ENCODE data around the gene TTC7B.
A peak's percentile ranks its signal among the peaks of the same experiment; 100 is the strongest.

The TTC7B gene

GRCh38 chr14:90807060-90807459 lies 9.2 kb downstream of the TTC7B start:
- Histone ChIP-seq H3K36me3 (ENCODE audit: control insufficient read depth in 5 of 5, insufficient read depth in 5 of 5, low read length in 5 of 5) (no peaks in the 10 kb centered on the region), H3K9ac (ENCODE audit: low read length in 5 of 5) (peak overlapping the region in 4 of 5 donors; percentile 7 to 60 (median 52)), H3K4me3 (ENCODE audit: low read depth in 1 of 5, low read length in 5 of 5) (no peak overlapping the region), H3K27ac (ENCODE audit: low read depth, low read length) (peak overlapping the region; percentile 92), H3K9me3 (ENCODE audit: control insufficient read depth in 5 of 5, low read length in 5 of 5) (no peaks in the 10 kb centered on the region), H3K4me1 (ENCODE audit: control insufficient read depth in 5 of 5, insufficient read depth in 5 of 5, low read length in 5 of 5) (peaks cover 26 to 79% (median 68%) of the 10 kb centered on the region in 5 donors), H3K27me3 (ENCODE audit: control insufficient read depth in 5 of 5, insufficient read depth in 4 of 5, low read length in 5 of 5) (no peaks in the 10 kb centered on the region)

DNA sequence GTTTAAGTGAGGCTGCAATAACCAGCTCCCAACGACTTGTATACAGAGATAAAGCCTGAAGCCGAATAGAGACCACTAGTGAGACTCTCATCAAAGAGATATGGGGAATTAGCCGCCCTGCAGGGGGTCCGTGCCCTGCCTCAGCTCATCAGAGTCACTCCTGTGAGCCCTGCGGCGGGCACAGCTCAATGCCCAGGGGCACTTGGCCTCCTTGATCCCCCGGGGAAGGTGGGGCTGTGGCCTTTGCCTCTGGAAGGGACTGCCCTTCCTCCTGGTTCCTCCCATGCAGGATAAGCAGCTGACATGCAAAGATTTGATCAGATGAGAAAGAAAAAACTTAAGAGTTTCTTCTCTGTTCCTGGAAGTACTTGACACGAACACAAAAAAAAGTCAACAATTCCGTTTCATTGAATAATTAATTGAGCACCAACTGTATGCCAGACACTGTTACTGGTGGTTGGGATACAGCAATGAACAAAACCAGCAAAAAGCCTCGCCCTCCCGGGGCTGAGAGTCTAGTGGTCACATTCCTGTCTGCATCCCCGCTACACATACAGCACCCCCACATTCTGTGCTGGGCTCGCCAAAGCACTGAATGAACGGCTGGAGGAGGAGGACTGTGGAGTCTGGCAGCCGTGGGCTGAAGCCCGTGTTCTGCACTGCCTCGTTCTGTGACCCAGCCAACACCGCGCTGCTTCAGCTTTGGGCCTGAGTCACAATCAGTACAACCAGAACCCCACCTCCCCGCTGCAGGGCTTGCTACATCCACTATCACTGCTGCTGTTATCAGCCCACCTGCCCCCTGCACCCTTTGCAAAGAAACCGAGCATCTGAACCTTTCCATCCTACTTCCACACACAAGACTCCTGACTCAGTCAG lies 10.3 kb downstream of the TTC7B start:
- Histone ChIP-seq H3K9ac (ENCODE audit: low read length in 5 of 5) (peak overlapping the region in 2 of 5 donors; percentile 28), H3K4me1 (ENCODE audit: control insufficient read depth in 5 of 5, insufficient read depth in 5 of 5, low read length in 5 of 5) (peaks cover 26 to 82% (median 73%) of the 10 kb centered on the region in 5 donors), H3K4me3 (ENCODE audit: low read depth in 1 of 5, low read length in 5 of 5) (no peak overlapping the region), H3K27ac (ENCODE audit: low read depth, low read length) (peak overlapping the region; percentile 92), H3K27me3 (ENCODE audit: control insufficient read depth in 5 of 5, insufficient read depth in 4 of 5, low read length in 5 of 5) (no peaks in the 10 kb centered on the region), H3K9me3 (ENCODE audit: control insufficient read depth in 5 of 5, low read length in 5 of 5) (no peaks in the 10 kb centered on the region), H3K36me3 (ENCODE audit: control insufficient read depth in 5 of 5, insufficient read depth in 5 of 5, low read length in 5 of 5) (no peaks in the 10 kb centered on the region)

DNA sequence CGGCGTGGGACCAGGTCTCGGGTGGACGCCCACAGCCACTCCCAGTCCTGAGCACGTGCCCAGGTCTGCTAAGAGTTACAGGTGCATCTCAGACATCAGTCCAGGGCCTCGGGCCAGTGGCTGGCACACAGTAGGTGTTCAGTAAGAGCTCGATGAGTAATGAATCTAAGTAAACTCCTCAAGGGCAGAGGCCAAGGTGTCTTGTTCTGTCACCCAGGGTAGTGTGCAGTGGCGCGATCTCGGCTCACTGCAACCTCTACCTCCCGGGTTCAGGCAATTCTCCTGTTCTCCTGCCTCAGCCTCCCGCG lies 11.2 kb downstream of the TTC7B start:
- no peaks in the 10 kb centered on the region for H3K36me3 ChIP-seq (ENCODE audit: control insufficient read depth in 5 of 5, insufficient read depth in 5 of 5, low read length in 5 of 5)
- no peaks in the 10 kb centered on the region for H3K27me3 ChIP-seq (ENCODE audit: control insufficient read depth in 5 of 5, insufficient read depth in 4 of 5, low read length in 5 of 5)
- H3K27ac ChIP-seq (ENCODE audit: low read depth, low read length), result peak overlapping the region; percentile 75
- no peak overlapping the region for H3K4me3 ChIP-seq (ENCODE audit: low read depth in 1 of 5, low read length in 5 of 5)
- no peaks in the 10 kb centered on the region for H3K9me3 ChIP-seq (ENCODE audit: control insufficient read depth in 5 of 5, low read length in 5 of 5)
- H3K4me1 ChIP-seq (ENCODE audit: control insufficient read depth in 5 of 5, insufficient read depth in 5 of 5, low read length in 5 of 5), result peaks cover 26 to 80% (median 73%) of the 10 kb centered on the region in 5 donors
- H3K9ac ChIP-seq (ENCODE audit: low read length in 5 of 5), result no peak overlapping the region

- Histone ChIP-seq H3K27ac (ENCODE audit: low read depth, low read length) (peak overlapping the region; percentile 75), H3K9ac (ENCODE audit: low read length in 5 of 5) (peak overlapping the region in 1 of 5 donors; percentile 5), H3K4me1 (ENCODE audit: control insufficient read depth in 5 of 5, insufficient read depth in 5 of 5, low read length in 5 of 5) (peaks cover 26 to 77% (median 71%) of the 10 kb centered on the region in 5 donors), H3K36me3 (ENCODE audit: control insufficient read depth in 5 of 5, insufficient read depth in 5 of 5, low read length in 5 of 5) (no peaks in the 10 kb centered on the region), H3K27me3 (ENCODE audit: control insufficient read depth in 5 of 5, insufficient read depth in 4 of 5, low read length in 5 of 5) (no peaks in the 10 kb centered on the region), H3K9me3 (ENCODE audit: control insufficient read depth in 5 of 5, low read length in 5 of 5) (no peaks in the 10 kb centered on the region), H3K4me3 (ENCODE audit: low read depth in 1 of 5, low read length in 5 of 5) (no peak overlapping the region)
These were observed 11.7 kb downstream of the TTC7B start for GRCh38 chr14:90804292-90805083.

- Histone ChIP-seq H3K36me3 (ENCODE audit: control insufficient read depth in 5 of 5, insufficient read depth in 5 of 5, low read length in 5 of 5) (no peaks in the 10 kb centered on the region), H3K4me3 (ENCODE audit: low read depth in 1 of 5, low read length in 5 of 5) (no peak overlapping the region), H3K27ac (ENCODE audit: low read depth, low read length) (peak overlapping the region; percentile 75), H3K9ac (ENCODE audit: low read length in 5 of 5) (no peak overlapping the region), H3K4me1 (ENCODE audit: control insufficient read depth in 5 of 5, insufficient read depth in 5 of 5, low read length in 5 of 5) (peaks cover 22 to 68% (median 61%) of the 10 kb centered on the region in 5 donors), H3K27me3 (ENCODE audit: control insufficient read depth in 5 of 5, insufficient read depth in 4 of 5, low read length in 5 of 5) (no peaks in the 10 kb centered on the region), H3K9me3 (ENCODE audit: control insufficient read depth in 5 of 5, low read length in 5 of 5) (no peaks in the 10 kb centered on the region)
These were observed 13.0 kb downstream of the TTC7B start for GRCh38 chr14:90803249-90803648.

- H3K9me3 ChIP-seq (ENCODE audit: control insufficient read depth in 5 of 5, low read length in 5 of 5), result no peaks in the 10 kb centered on the region
- H3K27ac ChIP-seq (ENCODE audit: low read depth, low read length), result no peak overlapping the region
- H3K36me3 ChIP-seq (ENCODE audit: control insufficient read depth in 5 of 5, insufficient read depth in 5 of 5, low read length in 5 of 5), result no peaks in the 10 kb centered on the region
- no peak overlapping the region for H3K9ac ChIP-seq (ENCODE audit: low read length in 5 of 5)
- peaks cover 8 to 59% (median 56%) of the 10 kb centered on the region in 5 donors for H3K4me1 ChIP-seq (ENCODE audit: control insufficient read depth in 5 of 5, insufficient read depth in 5 of 5, low read length in 5 of 5)
- H3K4me3 ChIP-seq (ENCODE audit: low read depth in 1 of 5, low read length in 5 of 5), result no peak overlapping the region
- H3K27me3 ChIP-seq (ENCODE audit: control insufficient read depth in 5 of 5, insufficient read depth in 4 of 5, low read length in 5 of 5), result no peaks in the 10 kb centered on the region
These were observed 16.8 kb downstream of the TTC7B start for GRCh38 chr14:90799420-90799819.

GRCh38 chr14:90797919-90798318 lies 18.3 kb downstream of the TTC7B start:
- Histone ChIP-seq H3K9me3 (ENCODE audit: control insufficient read depth in 5 of 5, low read length in 5 of 5) (no peaks in the 10 kb centered on the region), H3K4me3 (ENCODE audit: low read depth in 1 of 5, low read length in 5 of 5) (no peak overlapping the region), H3K4me1 (ENCODE audit: control insufficient read depth in 5 of 5, insufficient read depth in 5 of 5, low read length in 5 of 5) (peaks cover 3 to 48% (median 44%) of the 10 kb centered on the region in 5 donors), H3K27ac (ENCODE audit: low read depth, low read length) (no peak overlapping the region), H3K9ac (ENCODE audit: low read length in 5 of 5) (no peak overlapping the region), H3K27me3 (ENCODE audit: control insufficient read depth in 5 of 5, insufficient read depth in 4 of 5, low read length in 5 of 5) (no peaks in the 10 kb centered on the region), H3K36me3 (ENCODE audit: control insufficient read depth in 5 of 5, insufficient read depth in 5 of 5, low read length in 5 of 5) (no peaks in the 10 kb centered on the region)

DNA sequence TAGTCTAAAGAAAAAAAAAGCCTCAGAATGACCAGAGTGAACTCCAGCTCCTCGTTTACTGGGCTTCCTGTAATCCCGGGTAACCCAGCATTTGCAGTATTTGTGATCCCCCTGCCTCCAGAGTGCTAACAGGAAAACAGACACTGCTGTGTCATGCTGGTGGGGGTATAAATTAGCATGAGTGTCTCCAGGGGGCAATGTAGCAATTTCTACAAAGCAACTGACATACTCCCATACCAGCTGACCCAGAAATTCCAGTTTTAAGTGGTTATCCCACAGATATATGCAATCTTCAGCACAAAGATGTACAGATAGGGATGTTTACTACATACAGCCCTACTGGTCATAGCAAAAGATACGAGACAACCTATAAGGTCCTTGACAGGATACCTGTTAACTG lies 18.8 kb downstream of the TTC7B start:
- H3K27me3 ChIP-seq (ENCODE audit: control insufficient read depth in 5 of 5, insufficient read depth in 4 of 5, low read length in 5 of 5), result no peaks in the 10 kb centered on the region
- no peaks in the 10 kb centered on the region for H3K36me3 ChIP-seq (ENCODE audit: control insufficient read depth in 5 of 5, insufficient read depth in 5 of 5, low read length in 5 of 5)
- no peak overlapping the region for H3K27ac ChIP-seq (ENCODE audit: low read depth, low read length)
- H3K4me3 ChIP-seq (ENCODE audit: low read depth in 1 of 5, low read length in 5 of 5), result no peak overlapping the region
- H3K9me3 ChIP-seq (ENCODE audit: control insufficient read depth in 5 of 5, low read length in 5 of 5), result no peaks in the 10 kb centered on the region
- no peak overlapping the region for H3K9ac ChIP-seq (ENCODE audit: low read length in 5 of 5)
- H3K4me1 ChIP-seq (ENCODE audit: control insufficient read depth in 5 of 5, insufficient read depth in 5 of 5, low read length in 5 of 5), result peaks cover 3 to 44% (median 40%) of the 10 kb centered on the region in 5 donors

DNA sequence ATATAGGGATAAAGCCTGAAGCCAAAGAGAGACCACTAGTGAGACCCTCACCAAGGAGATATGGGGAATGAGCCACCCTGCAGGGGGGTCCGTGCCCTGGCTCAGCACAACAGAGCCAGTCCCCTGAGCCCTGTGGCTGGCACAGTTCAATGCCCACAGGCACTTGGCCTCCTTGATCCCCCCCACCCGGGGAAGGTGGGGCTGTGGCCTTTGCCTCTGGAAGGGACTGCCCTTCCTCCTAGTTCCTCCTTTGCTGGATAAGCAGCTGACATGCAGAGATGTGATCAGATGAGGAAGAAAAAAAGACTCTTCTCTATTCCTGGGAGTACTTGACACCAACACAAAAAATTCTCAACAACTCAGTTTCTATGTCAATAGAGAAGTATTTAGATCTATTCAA lies 19.9 kb downstream of the TTC7B start:
- no peak overlapping the region for H3K4me3 ChIP-seq (ENCODE audit: low read depth in 1 of 5, low read length in 5 of 5)
- H3K9me3 ChIP-seq (ENCODE audit: control insufficient read depth in 5 of 5, low read length in 5 of 5), result no peaks in the 10 kb centered on the region
- no peak overlapping the region for H3K27ac ChIP-seq (ENCODE audit: low read depth, low read length)
- peaks cover 3 to 34% (median 32%) of the 10 kb centered on the region in 5 donors for H3K4me1 ChIP-seq (ENCODE audit: control insufficient read depth in 5 of 5, insufficient read depth in 5 of 5, low read length in 5 of 5)
- H3K9ac ChIP-seq (ENCODE audit: low read length in 5 of 5), result peak overlapping the region in 1 of 5 donors; percentile 30
- H3K27me3 ChIP-seq (ENCODE audit: control insufficient read depth in 5 of 5, insufficient read depth in 4 of 5, low read length in 5 of 5), result no peaks in the 10 kb centered on the region
- H3K36me3 ChIP-seq (ENCODE audit: control insufficient read depth in 5 of 5, insufficient read depth in 5 of 5, low read length in 5 of 5), result no peaks in the 10 kb centered on the region

DNA sequence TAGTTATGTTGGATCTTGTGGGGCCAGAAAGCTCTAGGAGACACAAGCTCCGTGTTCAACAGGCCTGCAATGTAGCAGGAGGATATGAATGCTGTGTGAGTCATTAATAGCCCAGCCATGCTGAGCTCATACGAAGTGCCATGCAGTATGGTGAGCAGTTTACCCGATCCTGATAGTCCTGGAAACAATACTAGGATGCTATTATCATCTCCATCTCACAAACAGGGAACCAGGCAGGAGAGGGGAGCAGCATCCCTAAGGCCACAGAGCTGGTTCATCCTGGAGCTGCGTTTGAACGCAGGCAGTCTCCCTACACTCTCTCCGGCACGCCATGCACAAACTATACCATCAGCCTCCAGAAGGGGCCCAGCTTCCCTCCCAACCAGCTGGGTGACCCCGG lies 20.5 kb downstream of the TTC7B start:
- H3K9ac ChIP-seq (ENCODE audit: low read length in 5 of 5), result peak overlapping the region in 2 of 5 donors; percentile 26 to 44
- H3K27ac ChIP-seq (ENCODE audit: low read depth, low read length), result peak overlapping the region; percentile 23
- H3K9me3 ChIP-seq (ENCODE audit: control insufficient read depth in 5 of 5, low read length in 5 of 5), result no peaks in the 10 kb centered on the region
- no peak overlapping the region for H3K4me3 ChIP-seq (ENCODE audit: low read depth in 1 of 5, low read length in 5 of 5)
- H3K36me3 ChIP-seq (ENCODE audit: control insufficient read depth in 5 of 5, insufficient read depth in 5 of 5, low read length in 5 of 5), result no peaks in the 10 kb centered on the region
- peaks cover 3 to 33% (median 29%) of the 10 kb centered on the region in 5 donors for H3K4me1 ChIP-seq (ENCODE audit: control insufficient read depth in 5 of 5, insufficient read depth in 5 of 5, low read length in 5 of 5)
- H3K27me3 ChIP-seq (ENCODE audit: control insufficient read depth in 5 of 5, insufficient read depth in 4 of 5, low read length in 5 of 5), result no peaks in the 10 kb centered on the region
